ENCODE data around the gene B3GALT2. TPM values are rescaled to one million over a fixed set of nuclear protein-coding genes. Genes with fewer than 3 reads are reported as not detected.

B3GALT2 gene
- total and polyA plus RNA-seq, 4 donors = 0.24 to 8.8 (median 0.71) TPM

GRCh38 chr1:193187114-193187513 is 701 bp upstream of the B3GALT2 start:
- ATAC-seq (ENCODE audit: insufficient read depth, low FRiP score) = no peak
- TF ChIP-seq CTCF (IDR thresholded peaks at IDR 0.05; ENCODE audit: control extremely low read depth, extremely low read depth) = no peak
- Histone ChIP-seq H3K9me3 (ENCODE audit: control insufficient read depth in 4 of 4, insufficient read depth in 3 of 4, low read length in 3 of 4) (no peaks in the 10 kb centered on the region), H3K36me3 (ENCODE audit: control insufficient read depth in 4 of 4, insufficient read depth in 4 of 4, low read length in 4 of 4) (peaks cover 0 to 8% (median 0%) of the 10 kb centered on the region in 4 donors), H3K4me3 (no peak overlapping the region), H3K9ac (ENCODE audit: insufficient read depth in 1 of 2, low read length in 2 of 2) (peak overlapping the region in 1 of 2 donors; percentile 97), H3K27me3 (ENCODE audit: control insufficient read depth in 3 of 3, insufficient read depth in 3 of 3, low read length in 2 of 3) (no peaks in the 10 kb centered on the region), H3K4me1 (ENCODE audit: control insufficient read depth in 5 of 5, insufficient read depth in 5 of 5, low read length in 5 of 5) (peaks cover 0 to 40% (median 8%) of the 10 kb centered on the region in 5 donors), H3K27ac (ENCODE audit: low read depth in 1 of 2, low read length in 1 of 2) (no peak overlapping the region)
- DNase-seq = no peak
- WGBS, 2 donors = 68 to 73% methylated on average over 1 of the region's 1 CpG

GRCh38 chr1:193185211-193185610 is 1.2 kb downstream of the B3GALT2 start:
- TF ChIP-seq CTCF (IDR thresholded peaks at IDR 0.05; ENCODE audit: control extremely low read depth, extremely low read depth) = no peak
- 51 to 74% methylated on average over 2 of the region's 2 CpGs for WGBS, 2 donors
- H3K27me3 ChIP-seq (ENCODE audit: control insufficient read depth in 3 of 3, insufficient read depth in 3 of 3, low read length in 2 of 3) = no peaks in the 10 kb centered on the region
- peak in 2 of 3 donors; percentile 42 to 52 for DNase-seq
- no peak overlapping the region for H3K27ac ChIP-seq (ENCODE audit: low read depth in 1 of 2, low read length in 1 of 2)
- H3K36me3 ChIP-seq (ENCODE audit: control insufficient read depth in 4 of 4, insufficient read depth in 4 of 4, low read length in 4 of 4) = peaks cover 0 to 12% (median 3%) of the 10 kb centered on the region in 4 donors
- no peaks in the 10 kb centered on the region for H3K9me3 ChIP-seq (ENCODE audit: control insufficient read depth in 4 of 4, insufficient read depth in 3 of 4, low read length in 3 of 4)
- H3K4me1 ChIP-seq (ENCODE audit: control insufficient read depth in 5 of 5, insufficient read depth in 5 of 5, low read length in 5 of 5) = peaks cover 0 to 46% (median 6%) of the 10 kb centered on the region in 5 donors
- ATAC-seq (ENCODE audit: insufficient read depth, low FRiP score) = no peak
- peak overlapping the region; percentile 49 to 97 for H3K9ac ChIP-seq (ENCODE audit: insufficient read depth in 1 of 2, low read length in 2 of 2)
- no peak overlapping the region for H3K4me3 ChIP-seq

DNA sequence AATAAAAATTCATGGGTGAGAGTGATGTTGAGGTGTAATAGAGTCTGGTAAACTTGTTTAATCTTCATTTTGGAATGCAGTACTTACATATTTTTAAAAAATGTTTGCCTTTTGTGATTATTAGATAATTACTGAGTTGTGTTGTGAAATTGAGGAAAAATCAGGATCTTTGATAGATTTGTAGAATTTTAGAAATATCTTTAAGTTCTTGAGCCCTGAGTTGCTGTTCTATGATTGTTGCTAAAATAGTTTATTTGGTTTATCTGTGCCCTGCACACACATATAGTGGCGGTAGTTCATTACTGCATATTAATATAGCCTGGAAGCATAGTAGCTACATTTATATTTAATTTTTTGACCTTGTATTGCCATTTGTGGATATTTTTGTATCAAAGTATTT is 1.6 kb downstream of the B3GALT2 start:
- Histone ChIP-seq H3K9ac (ENCODE audit: insufficient read depth in 1 of 2, low read length in 2 of 2) (peak overlapping the region; percentile 49 to 97), H3K27ac (ENCODE audit: low read depth in 1 of 2, low read length in 1 of 2) (peak overlapping the region in 1 of 2 donors; percentile 60), H3K9me3 (ENCODE audit: control insufficient read depth in 4 of 4, insufficient read depth in 3 of 4, low read length in 3 of 4) (no peaks in the 10 kb centered on the region), H3K36me3 (ENCODE audit: control insufficient read depth in 4 of 4, insufficient read depth in 4 of 4, low read length in 4 of 4) (peaks cover 0 to 13% (median 4%) of the 10 kb centered on the region in 4 donors), H3K4me3 (no peak overlapping the region), H3K27me3 (ENCODE audit: control insufficient read depth in 3 of 3, insufficient read depth in 3 of 3, low read length in 2 of 3) (no peaks in the 10 kb centered on the region), H3K4me1 (ENCODE audit: control insufficient read depth in 5 of 5, insufficient read depth in 5 of 5, low read length in 5 of 5) (peaks cover 0 to 42% (median 4%) of the 10 kb centered on the region in 5 donors)
- ATAC-seq (ENCODE audit: insufficient read depth, low FRiP score) = no peak
- no peak for TF ChIP-seq CTCF (IDR thresholded peaks at IDR 0.05; ENCODE audit: control extremely low read depth, extremely low read depth)
- peak in 2 of 3 donors; percentile 28 to 45 for DNase-seq
- WGBS, 2 donors = 72 to 76% methylated on average over 1 of the region's 1 CpG

Data from lung (tissue), 12 donors.